K562 (cell line): Measurements from ENCODE around the gene CNBD2. TPM values are rescaled to one million over a fixed set of nuclear protein-coding genes. Genes with fewer than 3 reads are reported as not detected.
A peak's percentile ranks its signal among the peaks of the same experiment; 100 is the strongest.

Source experiments
- ATAC-seq: fragments of 200-7000 bp; cut with Tn5 transposase; 3 replicates; pipeline ENCODE4 v1.9.1; 2020; ENCODE audit warnings: moderate library complexity
- BruUV-seq: library from RNA; stranded (reverse); fragments of 400-500 nt; replicated peaks from 2 replicates; lab custom pipeline; 2021; lab: Mats Ljungman, UMichigan
- CTCF ChIA-PET: fragments of 300-600 bp; formaldehyde crosslinking; extraction: SDS; loops from one replicate; lab custom pipeline; 2021; ENCODE audit warnings: low intra/inter-chr PET ratio; lab: Yijun Ruan, JAX
- POLR2A ChIA-PET: fragments of 300-600, 350-650 bp; sonication (Branson Sonifier 250); formaldehyde crosslinking; extraction: SDS; loops from one replicate; lab custom pipeline; 2021; ENCODE audit warnings: antibody characterized with exemption, inconsistent platforms; lab: Yijun Ruan, JAX
- DNase-seq, 4 experiments: peaks; one replicate each; pipeline versions ENCODE4 v3.0.0 to v3.0.0-alpha.2; 2011 to 2018; ENCODE audit warnings: low spot score in 3 of 4, mixed read lengths in 3 of 4; ENCODE audit errors: extremely low read depth in 1 of 4
- FAIRE-seq: peaks from 2 replicates; lab custom pipeline; 2011; peaks lifted over from hg19 to GRCh38; lab: Jason Lieb, UNC
- H2AFZ ChIP-seq: 2 replicates; pipeline ENCODE4 v1.6.0; 2011; ENCODE audit warnings: low read depth, low read length, control low read depth, inconsistent platforms
- H3K27ac ChIP-seq: fragments of 200-600 bp; 3 replicates; pipeline ENCODE4 v1.8.0; 2011; ENCODE audit warnings: low read depth, mild to moderate bottlenecking, control low read depth, inconsistent platforms, low read length, moderate library complexity, mixed read lengths; ENCODE audit errors: extremely low read depth
- H3K27me3 ChIP-seq, 2 experiments: fragments of 300-600 bp in 1 of 2; 2 replicates in 1 of 2; 3 replicates in 1 of 2; pipeline versions ENCODE4 v1.6.0 to v1.8.0; 2011; ENCODE audit warnings: inconsistent platforms in 2 of 2, low read length in 2 of 2, mild to moderate bottlenecking in 1 of 2, mixed read lengths in 1 of 2, moderate library complexity in 1 of 2; ENCODE audit not compliant: control insufficient read depth in 2 of 2, insufficient read depth in 2 of 2
- H3K36me3 ChIP-seq: fragments of 300-600 bp; 3 replicates; pipeline ENCODE4 v1.8.0; 2011; ENCODE audit warnings: mild to moderate bottlenecking, low read length, inconsistent platforms; ENCODE audit not compliant: control insufficient read depth, insufficient read depth
- H3K4me1 ChIP-seq, 2 experiments: fragments of 200-600 bp in 1 of 2; replicated peaks in 1 of 2; 2 replicates in 1 of 2; 3 replicates in 1 of 2; pipeline versions ENCODE4 v1.5.1 to v1.8.0; 2011; ENCODE audit warnings: inconsistent platforms in 2 of 2, low read length in 2 of 2, mild to moderate bottlenecking in 1 of 2, mixed read lengths in 1 of 2, moderate library complexity in 1 of 2; ENCODE audit not compliant: control insufficient read depth in 2 of 2, insufficient read depth in 2 of 2
- H3K4me2 ChIP-seq: 2 replicates; pipeline ENCODE4 v1.6.1; 2011; ENCODE audit warnings: low read length, control low read depth, inconsistent platforms, mixed read lengths; ENCODE audit not compliant: insufficient read depth
- H3K4me3 ChIP-seq: fragments of 200-600 bp; sonication (generic), shearing (Covaris generic); 2 replicates; pipeline ENCODE4 v1.5.1; 2016; ENCODE audit warnings: control low read depth, inconsistent platforms
- H3K79me2 ChIP-seq: fragments of 200-600 bp; 3 replicates; pipeline ENCODE4 v1.8.0; 2011; ENCODE audit warnings: low read length, inconsistent platforms; ENCODE audit not compliant: control insufficient read depth, insufficient read depth
- H3K9ac ChIP-seq, 2 experiments: 2 replicates each; pipeline versions ENCODE4 v1.6.0 to v1.6.1; 2011; ENCODE audit warnings: low read depth in 2 of 2, low read length in 2 of 2, control low read depth in 1 of 2, inconsistent platforms in 1 of 2, mild to moderate bottlenecking in 1 of 2, mixed read lengths in 1 of 2; ENCODE audit not compliant: insufficient read depth in 1 of 2
- H3K9me1 ChIP-seq: one replicate; pipeline ENCODE4 v1.6.0; 2011; ENCODE audit warnings: inconsistent platforms, mild to moderate bottlenecking, low read length, moderate library complexity; ENCODE audit not compliant: control insufficient read depth, insufficient read depth
- H3K9me3 ChIP-seq: replicated peaks from 2 replicates; pipeline ENCODE4 v1.5.1; 2011; ENCODE audit warnings: low read depth, low read length, inconsistent platforms; ENCODE audit not compliant: control insufficient read depth, insufficient read depth
- H4K20me1 ChIP-seq: replicated peaks from 2 replicates; pipeline ENCODE4 v1.6.1; 2011; ENCODE audit warnings: low read length, inconsistent platforms, mixed read lengths; ENCODE audit not compliant: control insufficient read depth, insufficient read depth
- FOXK1 ChIP-seq: sonication (generic); formaldehyde crosslinking; IDR thresholded peaks from 2 replicates; pipeline ENCODE4 v1.8.0; 2022; ENCODE audit warnings: missing genetic modification reagents, mild to moderate bottlenecking, borderline replicate concordance
- IRF9 ChIP-seq: fragments of 450-650 bp; IDR thresholded peaks from 2 replicates; pipeline ENCODE4 v1.6.1; 2016; ENCODE audit warnings: missing biosample characterization, missing genetic modification characterization
- NFIC ChIP-seq: fragments of 450-650 bp; IDR thresholded peaks from 2 replicates; pipeline ENCODE4 v1.6.1; 2017; ENCODE audit warnings: mild to moderate bottlenecking, inconsistent platforms
- NFIX ChIP-seq: fragments of 250-450 bp; sonication (Bioruptor Pico); IDR thresholded peaks from 2 replicates; pipeline ENCODE4 v1.4.0; 2020; ENCODE audit warnings: low read depth, mild to moderate bottlenecking, moderate library complexity
- PHTF2 ChIP-seq: fragments of 250-450 bp; sonication (Bioruptor Pico); IDR thresholded peaks from 2 replicates; pipeline ENCODE4 v1.5.0; 2021; ENCODE audit warnings: mild to moderate bottlenecking
- SIN3B ChIP-seq: fragments of 450-650 bp; IDR thresholded peaks from 2 replicates; pipeline ENCODE4 v1.6.1; 2017; ENCODE audit warnings: low read depth, mild to moderate bottlenecking, moderate library complexity
- ZNF324 ChIP-seq: fragments of 250-450 bp; sonication (Bioruptor Pico); IDR thresholded peaks from 2 replicates; pipeline ENCODE4 v1.4.0; 2020; ENCODE audit warnings: mild to moderate bottlenecking
- WGBS: fragments of 100-300 bp; shearing (Covaris generic); methylation state at CpG from one replicate; pipeline ENCODE4 v1.1.6; 2016; ENCODE audit warnings: low coverage, mixed read lengths; ENCODE audit not compliant: insufficient coverage; ENCODE audit errors: missing lambda C conversion rate; 5-methylcytosine and 5-hydroxymethylcytosine counted together
- in situ Hi-C: fragments of 300-500 bp; cut with MboI; formaldehyde crosslinking; loops from 4 replicates; pipeline ENCODE4 v1.15.0; 2018; ENCODE audit warnings: inconsistent platforms, mixed read lengths
- intact Hi-C: fragments of 100-400 bp; cut with micrococcal nuclease; formaldehyde crosslinking; loops from 2 replicates; pipeline ENCODE4 v1.14.2; 2022
- polyA plus RNA-seq, 8 experiments: library from polyadenylated mRNA; depleted of rRNA in 4 of 8; stranded (reverse) in 5 of 8; unstranded in 3 of 8; fragments of >200 nt; fragmentation: Nextera tagmentation in 2 of 8; fragmentation: Illumina TruSeq in 1 of 8; extraction: Ambion mirVana in 2 of 8; extraction: Trizol in 1 of 8; gene quantifications; 2 replicates each; pipeline versions ENCODE4 v1.2.1 to v1.2.3, GENCODE V29; 2011 to 2014; ENCODE audit warnings: inconsistent platforms in 1 of 8, missing spikeins in 1 of 8
- total RNA-seq, 7 experiments: library from RNA; depleted of rRNA in 6 of 7; stranded (reverse); fragments of >200 nt in 6 of 7; fragmentation: Illumina TruSeq in 2 of 7; extraction: Trizol in 2 of 7; gene quantifications; 2 replicates each; pipeline versions ENCODE4 v1.2.1 to v1.2.3, GENCODE V29; 2011 to 2021; ENCODE audit warnings: low replicate concordance in 1 of 7
- TF ChIP-seq, protein P1 (sequence below): IDR thresholded peaks from 2 replicates; pipeline ENCODE4 v1.6.1; 2014; ENCODE audit warnings: antibody characterized with exemption

The CNBD2 gene
- total and polyA plus RNA-seq, 9 of the 15 experiments (the other 6 are each of a cell fraction or from before 2014, with no cell fraction given) = 3.2 to 17.5 (median 5.3) TPM

DNA sequence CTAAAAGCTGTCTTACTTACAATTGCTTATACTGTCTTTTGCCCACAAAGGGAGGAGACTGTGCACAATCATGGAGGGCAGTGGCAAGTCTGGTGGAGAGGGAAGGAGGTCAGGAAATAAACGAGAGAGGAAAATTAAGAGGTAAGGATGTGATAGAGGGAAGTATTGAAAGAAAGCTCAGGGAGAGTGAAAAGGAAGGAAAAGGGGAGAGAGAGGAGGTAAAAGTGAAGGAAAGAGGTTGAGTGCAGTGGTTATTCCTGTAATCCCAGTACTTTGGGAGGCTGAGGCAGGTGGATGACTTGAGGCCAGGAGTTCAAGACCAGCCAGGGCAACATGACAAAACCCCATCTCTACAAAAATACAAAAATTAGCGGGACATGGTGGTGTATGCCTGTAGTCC is 103.5 kb downstream of the CNBD2 start (continued):
- TF ChIP-seq FOXK1 (CRISPR knock-in tag) (no peak), SIN3B (no peak), PHTF2 (CRISPR knock-in tag) (no peak)

DNA sequence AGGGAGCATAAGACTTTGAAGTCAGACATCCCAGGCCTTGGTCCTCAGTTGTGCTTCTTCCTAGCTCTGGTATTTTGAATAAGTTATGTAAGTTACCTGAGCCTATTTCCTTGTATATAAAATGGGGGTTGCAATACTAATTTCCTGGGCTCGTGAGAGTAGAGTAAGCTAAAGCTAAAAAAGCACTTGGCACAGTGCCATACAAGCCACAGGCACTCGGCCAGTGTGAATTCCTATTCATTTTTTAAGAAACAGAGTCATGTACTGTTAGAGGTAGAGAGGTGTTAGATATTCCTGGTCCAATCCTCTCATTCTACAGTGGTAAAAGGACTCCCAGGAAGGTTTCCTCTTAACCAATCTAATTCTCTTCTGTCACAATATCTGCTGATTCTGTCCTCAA is 106.6 kb downstream of the CNBD2 start:
- in situ Hi-C loops = no loop called here
- peak; percentile 37 for FAIRE-seq
- BruUV-seq = no TSS peak

More for the DNA sequence above, 106.6 kb downstream of the CNBD2 start:
- no peak overlapping the region for H3K27ac ChIP-seq
- intact Hi-C loops = no loop called here
- no peaks in the 10 kb centered on the region for H3K36me3 ChIP-seq
- peaks cover 3% of the 10 kb centered on the region in 2 experiments; a peak in 3 of 5 replicates for H3K4me1 ChIP-seq
- ATAC-seq (no peak), DNase-seq (no peak)
- no peak overlapping the region for H3K4me2 ChIP-seq
- H3K27me3 ChIP-seq = no peaks in the 10 kb centered on the region
- no peaks in the 10 kb centered on the region for H4K20me1 ChIP-seq
- H3K4me3 ChIP-seq = no peak overlapping the region
- H3K9me1 ChIP-seq = no peaks in the 10 kb centered on the region
- TF ChIP-seq, protein P1, sequence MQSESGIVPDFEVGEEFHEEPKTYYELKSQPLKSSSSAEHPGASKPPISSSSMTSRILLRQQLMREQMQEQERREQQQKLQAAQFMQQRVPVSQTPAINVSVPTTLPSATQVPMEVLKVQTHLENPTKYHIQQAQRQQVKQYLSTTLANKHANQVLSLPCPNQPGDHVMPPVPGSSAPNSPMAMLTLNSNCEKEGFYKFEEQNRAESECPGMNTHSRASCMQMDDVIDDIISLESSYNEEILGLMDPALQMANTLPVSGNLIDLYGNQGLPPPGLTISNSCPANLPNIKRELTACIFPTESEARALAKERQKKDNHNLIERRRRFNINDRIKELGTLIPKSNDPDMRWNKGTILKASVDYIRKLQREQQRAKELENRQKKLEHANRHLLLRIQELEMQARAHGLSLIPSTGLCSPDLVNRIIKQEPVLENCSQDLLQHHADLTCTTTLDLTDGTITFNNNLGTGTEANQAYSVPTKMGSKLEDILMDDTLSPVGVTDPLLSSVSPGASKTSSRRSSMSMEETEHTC = no peak
- TF ChIP-seq NFIC (peak; percentile 96), ZNF324 (CRISPR knock-in tag) (no peak), NFIX (CRISPR knock-in tag) (peak; percentile 82), IRF9 (tag) (no peak)
- TF ChIP-seq, all 486 proteins: peak for 2
- WGBS = 18% methylated on average over 2 of the region's 2 CpGs
- peaks cover 1% of the 10 kb centered on the region; the same call in 1 of the 2 replicates for H3K9me3 ChIP-seq
- POLR2A ChIA-PET = interaction anchor here (0.5 to 2.1 kb wide), 5 partner anchors 9 to 121 kb away, joined by 3 to 6 read pairs (median 4); partner anchors contain the start of gene SCAND1
- H2AFZ ChIP-seq = no peak overlapping the region
- no peaks in the 10 kb centered on the region for H3K79me2 ChIP-seq
- no peak overlapping the region for H3K9ac ChIP-seq
- CTCF ChIA-PET = no interaction called here
